ENCODE measurements around the gene RNASET2. TPM values are rescaled to one million over a fixed set of nuclear protein-coding genes. Genes with fewer than 3 reads are reported as not detected.

The RNASET2 gene
- polyA plus RNA-seq, 1 donor (not counting 4 experiments of a cell fraction or from before 2014, with no cell fraction given): 21.5 TPM

GRCh38 chr6:166952567-166953486, 3.5 kb downstream of the RNASET2 start:
- FAIRE-seq: no peak
- H3K36me3 ChIP-seq (ENCODE audit: control insufficient read depth in 2 of 2, extremely low read depth in 1 of 2, insufficient read depth in 2 of 2, low read length in 2 of 2): no peaks in the 10 kb centered on the region
- no peak for DNase-seq (ENCODE audit: low read depth, low spot score)
- no peaks in the 10 kb centered on the region for H3K9me1 ChIP-seq (ENCODE audit: control insufficient read depth, extremely low read depth, insufficient read depth, low read length)
- H4K20me1 ChIP-seq (ENCODE audit: control insufficient read depth, extremely low read depth, insufficient read depth, low read length): no peaks in the 10 kb centered on the region
- H3K4me2 ChIP-seq (ENCODE audit: control insufficient read depth, extremely low read depth, insufficient read depth, low read depth, low read length): no peak overlapping the region
- no peaks in the 10 kb centered on the region for H3K27me3 ChIP-seq (ENCODE audit: control insufficient read depth, extremely low read depth, insufficient read depth, low read length)
- no peak overlapping the region for H3K4me3 ChIP-seq (ENCODE audit: control insufficient read depth in 2 of 3, extremely low read depth in 1 of 3, insufficient read depth in 2 of 3, low read depth in 1 of 3, low read length in 3 of 3)
- no peak for TF ChIP-seq EZH2 (IDR thresholded peaks at IDR 0.05; ENCODE audit: low read length)
- TF ChIP-seq, protein P1, sequence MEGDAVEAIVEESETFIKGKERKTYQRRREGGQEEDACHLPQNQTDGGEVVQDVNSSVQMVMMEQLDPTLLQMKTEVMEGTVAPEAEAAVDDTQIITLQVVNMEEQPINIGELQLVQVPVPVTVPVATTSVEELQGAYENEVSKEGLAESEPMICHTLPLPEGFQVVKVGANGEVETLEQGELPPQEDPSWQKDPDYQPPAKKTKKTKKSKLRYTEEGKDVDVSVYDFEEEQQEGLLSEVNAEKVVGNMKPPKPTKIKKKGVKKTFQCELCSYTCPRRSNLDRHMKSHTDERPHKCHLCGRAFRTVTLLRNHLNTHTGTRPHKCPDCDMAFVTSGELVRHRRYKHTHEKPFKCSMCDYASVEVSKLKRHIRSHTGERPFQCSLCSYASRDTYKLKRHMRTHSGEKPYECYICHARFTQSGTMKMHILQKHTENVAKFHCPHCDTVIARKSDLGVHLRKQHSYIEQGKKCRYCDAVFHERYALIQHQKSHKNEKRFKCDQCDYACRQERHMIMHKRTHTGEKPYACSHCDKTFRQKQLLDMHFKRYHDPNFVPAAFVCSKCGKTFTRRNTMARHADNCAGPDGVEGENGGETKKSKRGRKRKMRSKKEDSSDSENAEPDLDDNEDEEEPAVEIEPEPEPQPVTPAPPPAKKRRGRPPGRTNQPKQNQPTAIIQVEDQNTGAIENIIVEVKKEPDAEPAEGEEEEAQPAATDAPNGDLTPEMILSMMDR (optimal IDR thresholded peaks at IDR 0.05 in 1 of 3, IDR thresholded peaks at IDR 0.05 in 1 of 3, conservative IDR thresholded peaks at IDR 0.05 in 1 of 3; ENCODE audit: extremely low read depth in 1 of 3, insufficient read depth in 2 of 3, low read length in 3 of 3): no peak
- H3K4me1 ChIP-seq (ENCODE audit: control insufficient read depth, extremely low read depth, insufficient read depth, low read length): peaks cover 11% of the 10 kb centered on the region
- H3K9ac ChIP-seq (ENCODE audit: control insufficient read depth, extremely low read depth, insufficient read depth, low read length): no peak overlapping the region
- H3K79me2 ChIP-seq (ENCODE audit: control insufficient read depth, insufficient read depth, low read length): no peaks in the 10 kb centered on the region
- no peak overlapping the region for H3K27ac ChIP-seq (ENCODE audit: control insufficient read depth, insufficient read depth, low read length)
- no peak overlapping the region for H2AFZ ChIP-seq (ENCODE audit: control insufficient read depth, low read length)
- dilution Hi-C loops (cut with MboI; ENCODE audit: extremely low pct_ligation_motif_present, low sequenced_read_pairs): no loop called here
- H3K9me3 ChIP-seq (ENCODE audit: control insufficient read depth, low read depth, low read length): no peaks in the 10 kb centered on the region

GRCh38 chr6:166952121-166952520, 4.2 kb downstream of the RNASET2 start:
- Histone ChIP-seq H3K27me3 (ENCODE audit: control insufficient read depth, extremely low read depth, insufficient read depth, low read length) (no peaks in the 10 kb centered on the region), H2AFZ (ENCODE audit: control insufficient read depth, low read length) (no peak overlapping the region), H3K9ac (ENCODE audit: control insufficient read depth, extremely low read depth, insufficient read depth, low read length) (no peak overlapping the region), H3K9me1 (ENCODE audit: control insufficient read depth, extremely low read depth, insufficient read depth, low read length) (no peaks in the 10 kb centered on the region), H3K4me1 (ENCODE audit: control insufficient read depth, extremely low read depth, insufficient read depth, low read length) (peaks cover 11% of the 10 kb centered on the region), H3K9me3 (ENCODE audit: control insufficient read depth, low read depth, low read length) (no peaks in the 10 kb centered on the region), H3K27ac (ENCODE audit: control insufficient read depth, insufficient read depth, low read length) (no peak overlapping the region), H3K4me2 (ENCODE audit: control insufficient read depth, extremely low read depth, insufficient read depth, low read depth, low read length) (no peak overlapping the region), H4K20me1 (ENCODE audit: control insufficient read depth, extremely low read depth, insufficient read depth, low read length) (no peaks in the 10 kb centered on the region), H3K4me3 (ENCODE audit: control insufficient read depth in 2 of 3, extremely low read depth in 1 of 3, insufficient read depth in 2 of 3, low read depth in 1 of 3, low read length in 3 of 3) (no peak overlapping the region), H3K36me3 (ENCODE audit: control insufficient read depth in 2 of 2, extremely low read depth in 1 of 2, insufficient read depth in 2 of 2, low read length in 2 of 2) (no peaks in the 10 kb centered on the region), H3K79me2 (ENCODE audit: control insufficient read depth, insufficient read depth, low read length) (no peaks in the 10 kb centered on the region)
- FAIRE-seq (no peak), DNase-seq (ENCODE audit: low read depth, low spot score) (no peak)
- dilution Hi-C loops (cut with MboI; ENCODE audit: extremely low pct_ligation_motif_present, low sequenced_read_pairs): no loop called here
- TF ChIP-seq EZH2 (IDR thresholded peaks at IDR 0.05; ENCODE audit: low read length): no peak
- TF ChIP-seq, protein P1 (optimal IDR thresholded peaks at IDR 0.05 in 1 of 3, IDR thresholded peaks at IDR 0.05 in 1 of 3, conservative IDR thresholded peaks at IDR 0.05 in 1 of 3; ENCODE audit: extremely low read depth in 1 of 3, insufficient read depth in 2 of 3, low read length in 3 of 3): no peak

Data from keratinocyte (primary cell).